Left renal pelvis (tissue), 4 donors: ENCODE results near the gene TP53BP2. TPM values are rescaled to one million over a fixed set of nuclear protein-coding genes. Genes with fewer than 3 reads are reported as not detected.
"Not testable (repeated sequence)": the region's sequence is repeated elsewhere in the genome, so short reads cannot be mapped to it uniquely, and the experiment has no call there.

Source experiments
- DNase-seq, 4 donors: peaks; one replicate each; pipeline ENCODE4 v3.0.0-alpha.2; 2013; ENCODE audit warnings: low read depth in 4 of 4, low spot score in 3 of 4
- polyA plus RNA-seq, 4 donors: library from polyadenylated mRNA; unstranded; fragments of 120-200 nt; gene quantifications; one replicate each; pipeline ENCODE4 v1.2.1, GENCODE V29; 2013; ENCODE audit not compliant: insufficient read length in 4 of 4

Gene TP53BP2
- polyA plus RNA-seq, 4 donors = 39.2 to 65.6 (median 50.3) TPM

DNA sequence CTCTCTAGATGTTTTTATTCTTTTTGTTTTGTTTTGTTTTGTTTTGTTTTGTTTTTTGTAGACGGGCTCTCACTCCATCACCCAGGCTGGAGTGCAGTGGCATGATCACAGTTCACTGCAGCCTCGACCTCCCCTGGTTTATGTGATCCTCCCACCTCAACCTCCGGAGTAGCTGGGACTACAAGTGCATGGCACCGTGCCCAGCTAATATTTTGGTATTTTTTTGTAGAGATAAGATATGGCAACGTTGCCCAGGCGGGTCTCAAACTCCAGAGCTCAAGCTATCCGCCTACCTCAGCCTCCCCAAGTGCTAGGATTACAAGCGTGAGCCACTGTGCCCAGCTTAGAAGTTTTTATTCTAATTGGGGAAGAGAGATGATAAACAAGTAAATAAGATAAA, 13.3 kb upstream of the TP53BP2 start:
- DNase-seq = no peak

GRCh38 chr1:223856386-223856785, 10.6 kb upstream of the TP53BP2 start:
- DNase-seq = no peak

DNA sequence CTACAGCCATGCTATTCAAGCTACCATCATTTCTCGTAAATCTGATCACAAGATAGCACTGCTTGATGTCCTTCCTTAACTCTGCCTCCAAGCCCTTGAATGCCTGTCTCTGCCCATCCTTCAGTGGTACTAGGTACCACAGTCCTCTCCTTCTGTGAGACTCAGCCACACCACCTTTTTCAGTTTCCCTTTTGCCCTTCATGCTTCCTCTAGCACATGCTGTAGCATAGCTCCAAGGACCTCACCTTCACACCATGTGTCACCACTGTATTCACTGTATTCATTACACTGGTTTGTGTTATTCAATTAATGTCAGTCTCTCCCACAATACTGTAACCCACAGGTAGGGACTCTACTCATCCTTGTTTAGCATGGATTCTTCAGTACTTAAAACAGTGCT, 8.0 kb upstream of the TP53BP2 start:
- DNase-seq = no peak

- no peak for DNase-seq
Measured at GRCh38 chr1:223853275-223853674, 7.5 kb upstream of the TP53BP2 start.

- no peak for DNase-seq
Measured at GRCh38 chr1:223852337-223852736, 6.6 kb upstream of the TP53BP2 start.

- no peak for DNase-seq
Measured at GRCh38 chr1:223849352-223850254, 3.9 kb upstream of the TP53BP2 start.

- DNase-seq = no peak
Measured at GRCh38 chr1:223848536-223848935, 2.8 kb upstream of the TP53BP2 start.

- no peak for DNase-seq
Measured at GRCh38 chr1:223847781-223848345, 2.1 kb upstream of the TP53BP2 start.

DNA sequence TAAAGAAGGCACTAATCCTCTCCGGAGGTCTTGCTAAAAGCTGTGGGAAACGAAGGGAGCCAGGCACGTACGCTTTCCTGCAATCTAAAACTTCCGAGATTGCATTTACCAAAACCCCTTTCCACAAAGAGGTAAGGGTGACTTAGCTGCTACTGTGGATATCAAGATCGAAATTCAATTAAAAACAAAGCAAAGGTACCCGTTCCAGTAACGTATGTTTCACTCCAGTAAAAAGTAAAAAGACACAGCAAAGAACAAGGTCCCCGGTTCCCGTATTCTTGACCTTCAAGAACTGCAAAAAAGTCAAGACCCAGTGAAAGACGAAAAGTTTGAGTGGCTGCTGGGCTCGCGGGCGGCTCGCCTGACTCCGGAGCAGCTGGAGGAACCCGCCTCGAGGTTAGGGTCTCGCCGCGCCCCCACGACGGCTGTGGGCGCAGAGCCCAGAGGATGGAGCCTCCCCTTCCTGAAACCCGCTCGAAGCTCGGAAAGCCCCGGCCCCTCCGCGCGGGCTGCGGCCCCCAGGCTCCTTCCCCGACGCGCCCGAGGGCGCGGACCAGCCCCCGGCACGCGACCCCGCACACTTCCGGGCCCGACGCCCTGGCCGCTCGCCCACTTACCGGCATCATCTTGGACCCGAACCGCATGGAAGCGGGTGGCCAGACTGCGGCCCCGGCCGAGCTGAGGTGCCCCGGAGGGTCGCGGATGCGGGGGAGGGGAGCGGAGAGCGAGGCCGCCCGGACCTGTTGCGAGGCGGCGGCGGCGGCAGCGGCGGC, 524 bp downstream of the TP53BP2 start:
- DNase-seq = peak; percentile 45 to 62 (median 54)

GRCh38 chr1:223844787-223845036, 1.0 kb downstream of the TP53BP2 start:
- no peak for DNase-seq

DNA sequence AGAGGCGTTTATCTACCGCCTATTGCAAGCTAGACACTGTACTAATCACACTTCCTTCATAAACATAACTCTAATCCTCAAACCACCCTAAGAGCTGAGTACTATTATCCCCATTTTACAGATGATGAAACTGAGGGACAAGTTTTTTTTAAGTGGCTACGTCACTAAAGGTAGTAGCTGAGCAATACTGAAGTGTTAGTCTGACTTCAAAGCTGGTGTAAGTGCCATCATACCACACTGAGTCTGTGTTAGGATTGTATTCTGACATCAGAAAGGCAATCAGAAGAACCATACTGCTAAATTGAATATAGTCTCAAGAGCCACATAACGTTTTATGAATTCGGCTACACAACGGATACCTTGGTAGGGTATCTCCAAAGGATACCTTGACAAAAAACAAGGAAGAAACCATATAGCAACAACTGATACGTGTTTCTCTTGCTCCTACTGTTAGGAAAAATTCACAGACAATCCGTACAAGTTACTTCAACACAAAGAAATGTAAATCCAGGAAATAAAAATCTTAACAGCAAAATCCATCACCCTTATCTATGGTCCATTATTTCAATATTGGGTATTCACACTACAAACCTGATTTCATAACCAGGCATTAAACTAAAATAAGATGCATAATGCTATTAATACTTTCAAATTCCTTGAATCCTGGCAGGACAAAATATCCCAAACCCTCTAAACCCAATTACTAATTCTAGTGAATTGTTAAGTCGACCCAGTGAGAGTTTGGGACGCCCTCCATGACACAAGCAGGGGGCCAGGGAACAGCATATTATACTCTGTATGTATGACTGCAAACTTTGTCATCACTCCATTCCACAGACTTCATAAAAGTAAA, 1.6 kb downstream of the TP53BP2 start:
- no peak for DNase-seq

- no peak for DNase-seq
Measured at GRCh38 chr1:223842784-223843183, 3.0 kb downstream of the TP53BP2 start.

GRCh38 chr1:223841977-223842623, 3.6 kb downstream of the TP53BP2 start:
- DNase-seq = not testable (repeated sequence)

DNA sequence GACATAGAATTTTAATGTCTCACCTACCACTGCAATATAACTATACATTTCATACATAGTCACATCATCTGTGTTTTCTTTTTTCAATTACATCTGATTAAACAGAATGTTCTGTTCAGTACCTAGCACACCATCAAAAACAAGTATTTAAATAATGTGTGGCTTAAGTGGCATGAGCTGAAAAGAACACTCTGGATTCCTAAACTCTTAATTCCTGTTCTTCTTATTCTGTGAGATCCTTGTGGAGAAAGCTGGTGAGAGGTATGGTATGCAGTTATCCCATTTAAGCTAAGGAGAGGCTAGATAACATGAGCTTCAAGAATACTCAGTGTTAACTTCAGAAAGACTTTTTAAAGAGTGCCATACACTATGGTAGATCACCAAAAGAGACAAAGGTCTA, 5.5 kb downstream of the TP53BP2 start:
- no peak for DNase-seq

- no peak for DNase-seq
Measured at GRCh38 chr1:223838125-223838854, 7.5 kb downstream of the TP53BP2 start.

DNA sequence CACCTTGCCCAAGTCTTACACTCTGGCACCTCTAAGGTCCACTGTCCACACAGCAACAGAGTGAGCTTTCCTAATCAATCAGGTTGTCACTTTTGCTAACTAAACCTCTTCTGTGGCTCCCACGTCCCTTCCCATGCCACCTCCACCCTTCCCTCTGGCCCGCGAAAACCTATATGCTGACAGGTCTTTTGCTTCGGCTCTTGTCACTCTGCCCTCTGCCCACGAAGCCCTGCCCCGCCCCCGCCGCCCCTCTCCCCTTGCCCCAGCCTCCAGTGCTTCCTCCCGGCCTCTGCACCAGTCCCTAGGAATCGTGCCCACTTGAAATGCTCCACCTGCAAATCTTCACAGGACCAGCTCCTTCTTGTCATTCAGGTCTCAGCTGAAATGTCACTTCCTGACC, 8.1 kb downstream of the TP53BP2 start:
- DNase-seq = no peak

DNA sequence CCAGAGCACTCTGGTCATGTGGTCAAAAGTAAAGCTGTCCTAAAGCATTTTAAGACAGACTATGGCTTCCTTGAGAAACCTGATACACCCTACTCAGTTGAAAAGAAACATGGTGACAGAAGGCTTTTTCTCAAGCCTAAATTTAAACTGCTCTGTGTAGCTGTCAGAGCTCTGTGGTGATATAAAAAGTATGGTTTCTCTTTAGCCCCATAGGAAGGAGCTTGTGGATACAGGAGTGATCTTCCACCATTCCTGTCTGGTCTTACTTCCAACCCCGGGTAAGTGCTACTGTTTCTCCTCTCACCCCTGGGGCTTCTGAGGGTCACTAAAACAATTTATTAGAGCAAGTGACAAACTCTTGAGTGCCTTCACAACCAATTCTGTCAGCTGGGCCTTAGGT, 8.5 kb downstream of the TP53BP2 start:
- DNase-seq = no peak

DNA sequence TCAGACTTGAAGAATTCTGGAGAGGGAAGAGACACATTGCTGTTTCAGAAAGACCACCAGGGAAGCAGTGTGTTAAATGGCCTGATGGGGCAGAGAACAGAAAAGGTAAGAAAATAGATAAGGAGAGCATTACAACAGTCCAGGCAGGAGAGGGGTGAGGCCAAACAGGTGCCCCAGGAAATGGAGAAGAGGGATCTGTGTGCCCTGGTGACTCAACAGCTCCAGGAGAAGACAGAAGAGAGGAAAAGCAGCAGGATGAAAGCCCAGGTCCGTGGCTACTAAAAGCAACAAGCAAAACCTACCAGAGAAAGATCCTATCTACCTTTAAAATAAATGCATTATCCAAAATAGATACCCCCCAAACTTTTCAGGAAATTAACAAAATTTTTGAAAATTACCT, 9.2 kb downstream of the TP53BP2 start:
- no peak for DNase-seq

DNA sequence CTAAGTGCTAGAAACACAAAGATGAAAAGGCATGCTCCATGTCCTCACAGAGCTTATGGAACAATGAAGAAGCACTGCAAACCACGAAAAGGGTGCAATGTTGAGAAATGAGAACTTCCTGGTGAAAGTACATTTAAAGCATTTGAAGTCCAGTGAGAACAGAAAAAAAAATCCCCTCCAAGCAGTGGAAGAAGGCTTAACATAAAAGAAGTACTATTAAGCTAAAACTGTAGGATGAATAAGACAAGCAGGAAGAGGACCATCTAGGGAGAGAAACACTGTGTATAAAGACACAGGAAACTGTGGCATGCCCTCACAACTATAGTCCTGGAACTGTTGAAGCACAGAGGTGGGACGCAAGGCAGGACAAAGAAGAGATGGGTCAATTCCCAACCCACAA, 10.0 kb downstream of the TP53BP2 start:
- DNase-seq = no peak
